Body of pancreas (tissue), 4 donors: Measurements from ENCODE around the gene DLG2. TPM values are rescaled to one million over a fixed set of nuclear protein-coding genes. Genes with fewer than 3 reads are reported as not detected.

ENCODE experiments used
- ATAC-seq: fragments of 150-250 bp; one replicate; pipeline ENCODE4 v1.9.1; 2016
- DNase-seq, 4 donors: peaks; one replicate each; pipeline ENCODE4 v3.0.0-alpha.2; 2019
- H3K27ac ChIP-seq, 4 donors: fragments of 200-600 bp; sonication (generic); 1 replicate in 3 of 4; 2 replicates in 1 of 4; pipeline versions ENCODE4 v1.5.1 to v1.6.1; 2016 to 2019; ENCODE audit warnings: mild to moderate bottlenecking in 1 of 4, mixed read lengths in 1 of 4, moderate library complexity in 1 of 4
- H3K27me3 ChIP-seq, 2 donors: fragments of 200-600 bp; sonication (generic); one replicate each; pipeline ENCODE4 v1.6.0; 2016; ENCODE audit warnings: mild to moderate bottlenecking in 1 of 2
- H3K36me3 ChIP-seq, 2 donors: fragments of 200-600 bp; sonication (generic); replicated peaks in 1 of 2; 2 replicates each; pipeline ENCODE4 v1.5.1; 2016; ENCODE audit warnings: low read depth in 2 of 2; ENCODE audit not compliant: insufficient read depth in 1 of 2
- H3K4me1 ChIP-seq: fragments of 200-600 bp; sonication (generic); one replicate; pipeline ENCODE4 v1.6.0; 2016
- H3K4me3 ChIP-seq, 2 donors: fragments of 200-600 bp; sonication (generic); 1 replicate in 1 of 2; 2 replicates in 1 of 2; pipeline ENCODE4 v1.5.1; 2016 to 2019
- H3K9me3 ChIP-seq, 3 donors: fragments of 200-600 bp; sonication (generic); 1 replicate in 2 of 3; 2 replicates in 1 of 3; pipeline ENCODE4 v1.5.1; 2016
- POLR2A ChIP-seq, 3 donors: fragments of 450-650 bp; IDR thresholded peaks; one replicate each; pipeline ENCODE4 v1.6.1; 2016; ENCODE audit warnings: antibody characterized with exemption in 3 of 3, mild to moderate bottlenecking in 2 of 3
- WGBS, 2 donors: methylation state at CpG; one replicate each; pipeline ENCODE4 v1.1.5; 2017; 5-methylcytosine and 5-hydroxymethylcytosine counted together
- intact Hi-C: fragments of 100-400 bp; cut with DNase I; formaldehyde crosslinking; loops from one replicate; pipeline ENCODE4 v1.15.1; 2023
- total RNA-seq, 2 donors: library from RNA; depleted of rRNA; stranded (reverse); fragments of >200 nt; gene quantifications; one replicate each; pipeline ENCODE4 v1.1.0, GENCODE V29; 2016
- TF ChIP-seq, protein P1 (sequence below), 7 experiments: fragments of 450-650 bp in 4 of 7; fragments of 200-600 bp in 3 of 7; sonication (generic) in 3 of 7; IDR thresholded peaks; one replicate each; pipeline ENCODE4 v1.5.1; 2016 to 2019; ENCODE audit warnings: antibody characterized with exemption in 7 of 7

DLG2 gene
- total RNA-seq, 2 donors from 2014 or later = 6.0 to 13.2 TPM

DNA sequence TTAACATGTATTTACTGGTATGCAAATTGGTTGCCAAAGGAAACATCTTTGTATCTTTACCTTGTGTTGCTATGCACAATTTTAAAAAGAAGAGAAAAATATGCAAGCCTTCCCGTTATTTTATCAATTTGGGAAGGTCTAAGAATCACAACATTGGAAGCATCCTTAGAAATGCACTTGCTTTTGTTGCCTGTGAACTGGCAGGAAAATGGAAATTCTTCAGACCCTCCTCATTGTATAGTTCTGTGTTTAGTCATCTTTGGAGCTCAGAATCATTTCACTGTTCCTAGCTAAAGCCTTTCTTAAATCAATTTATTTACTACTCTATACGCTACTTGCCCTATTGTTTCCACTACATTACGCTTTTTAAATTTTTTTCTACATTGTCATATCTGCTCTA is 574.5 kb downstream of the DLG2 start:
- Histone ChIP-seq H3K27me3 (no peaks in the 10 kb centered on the region), H3K4me3 (no peak overlapping the region), H3K9me3 (no peaks in the 10 kb centered on the region), H3K4me1 (no peaks in the 10 kb centered on the region), H3K36me3 (no peaks in the 10 kb centered on the region), H3K27ac (no peak overlapping the region)
- ATAC-seq (no peak), DNase-seq (no peak)
- intact Hi-C loops = no loop called here
- TF ChIP-seq, protein P1, sequence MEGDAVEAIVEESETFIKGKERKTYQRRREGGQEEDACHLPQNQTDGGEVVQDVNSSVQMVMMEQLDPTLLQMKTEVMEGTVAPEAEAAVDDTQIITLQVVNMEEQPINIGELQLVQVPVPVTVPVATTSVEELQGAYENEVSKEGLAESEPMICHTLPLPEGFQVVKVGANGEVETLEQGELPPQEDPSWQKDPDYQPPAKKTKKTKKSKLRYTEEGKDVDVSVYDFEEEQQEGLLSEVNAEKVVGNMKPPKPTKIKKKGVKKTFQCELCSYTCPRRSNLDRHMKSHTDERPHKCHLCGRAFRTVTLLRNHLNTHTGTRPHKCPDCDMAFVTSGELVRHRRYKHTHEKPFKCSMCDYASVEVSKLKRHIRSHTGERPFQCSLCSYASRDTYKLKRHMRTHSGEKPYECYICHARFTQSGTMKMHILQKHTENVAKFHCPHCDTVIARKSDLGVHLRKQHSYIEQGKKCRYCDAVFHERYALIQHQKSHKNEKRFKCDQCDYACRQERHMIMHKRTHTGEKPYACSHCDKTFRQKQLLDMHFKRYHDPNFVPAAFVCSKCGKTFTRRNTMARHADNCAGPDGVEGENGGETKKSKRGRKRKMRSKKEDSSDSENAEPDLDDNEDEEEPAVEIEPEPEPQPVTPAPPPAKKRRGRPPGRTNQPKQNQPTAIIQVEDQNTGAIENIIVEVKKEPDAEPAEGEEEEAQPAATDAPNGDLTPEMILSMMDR (IDR thresholded peaks at IDR 0.05) = no peak
- TF ChIP-seq POLR2A (IDR thresholded peaks at IDR 0.05) = no peak
- WGBS, 2 donors = 84 to 85% methylated on average over 3 of the region's 3 CpGs

DNA sequence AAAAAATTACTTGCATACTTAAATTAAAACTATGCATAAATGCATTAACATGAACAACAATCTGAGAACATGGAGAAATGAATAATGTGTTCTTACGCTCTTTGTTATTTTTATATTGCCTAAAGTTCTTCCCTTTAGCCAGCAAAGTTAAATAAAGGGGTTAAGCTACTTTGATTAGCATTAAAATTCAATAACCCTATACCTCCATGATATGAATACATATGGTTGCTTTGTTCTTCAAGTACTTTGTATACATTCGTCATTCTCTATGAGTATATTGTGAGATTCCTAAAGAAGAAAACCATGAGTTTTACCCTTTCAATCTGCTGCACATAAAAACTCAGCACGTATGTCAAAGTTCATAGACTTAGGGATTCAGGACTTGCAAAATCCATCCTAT is 578.3 kb downstream of the DLG2 start:
- Histone ChIP-seq H3K9me3 (no peaks in the 10 kb centered on the region), H3K27ac (no peak overlapping the region), H3K4me1 (no peaks in the 10 kb centered on the region), H3K27me3 (no peaks in the 10 kb centered on the region), H3K4me3 (no peak overlapping the region), H3K36me3 (no peaks in the 10 kb centered on the region)
- whole genome bisulfite sequencing, 2 donors = 78 to 85% methylated on average over 3 of the region's 3 CpGs
- ATAC-seq (no peak), DNase-seq (no peak)
- intact Hi-C loops = no loop called here
- no peak for TF ChIP-seq POLR2A (IDR thresholded peaks at IDR 0.05)
- TF ChIP-seq, protein P1 (IDR thresholded peaks at IDR 0.05) = no peak

DNA sequence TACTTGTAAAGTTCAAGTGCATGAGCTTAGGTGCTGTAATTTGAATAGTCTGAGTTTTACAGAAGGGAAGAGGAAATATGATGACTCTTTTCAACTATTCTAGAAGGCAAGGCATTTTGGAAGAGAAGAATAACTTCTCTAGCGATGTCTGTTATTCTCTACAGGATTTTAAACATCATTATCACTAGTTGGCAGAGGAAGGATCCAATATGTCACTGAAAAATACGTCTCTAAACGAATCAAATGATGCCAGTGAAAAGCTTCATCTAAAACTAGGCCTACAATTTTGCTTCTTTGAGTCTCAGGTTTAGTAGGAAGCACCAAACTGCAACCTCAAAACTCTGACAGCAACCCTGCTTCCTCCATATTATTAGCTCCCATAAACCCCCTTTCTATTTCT is 581.4 kb downstream of the DLG2 start:
- 64 to 81% methylated on average over 3 of the region's 3 CpGs for WGBS, 2 donors
- Histone ChIP-seq H3K4me3 (no peak overlapping the region), H3K36me3 (no peaks in the 10 kb centered on the region), H3K9me3 (no peaks in the 10 kb centered on the region), H3K4me1 (no peaks in the 10 kb centered on the region), H3K27ac (no peak overlapping the region), H3K27me3 (no peaks in the 10 kb centered on the region)
- ATAC-seq (no peak), DNase-seq (no peak)
- TF ChIP-seq, protein P1 (IDR thresholded peaks at IDR 0.05) = no peak
- TF ChIP-seq POLR2A (IDR thresholded peaks at IDR 0.05) = no peak
- intact Hi-C loops = no loop called here

DNA sequence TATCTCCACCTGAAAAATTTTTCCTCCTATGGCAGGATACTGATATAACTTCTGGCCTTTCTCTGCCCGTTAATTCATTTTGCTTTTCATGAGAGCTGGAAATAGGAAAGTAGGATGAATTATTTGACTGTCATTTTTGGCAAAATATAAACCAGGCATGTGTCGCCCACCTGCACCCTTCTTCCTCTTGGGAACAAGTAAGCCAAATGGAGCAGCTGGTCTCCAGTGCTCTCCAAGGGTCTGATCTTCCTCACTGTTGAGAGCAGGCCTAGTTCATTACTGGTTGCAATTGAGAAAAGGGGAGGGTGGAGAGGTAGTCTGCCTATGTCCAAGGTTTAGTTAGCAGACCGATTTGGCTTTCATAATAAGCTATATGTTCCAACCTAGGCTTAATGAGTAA is 582.2 kb downstream of the DLG2 start:
- H3K27me3 ChIP-seq = no peaks in the 10 kb centered on the region
- no peaks in the 10 kb centered on the region for H3K9me3 ChIP-seq
- DNase-seq = no peak
- no peak for ATAC-seq
- H3K27ac ChIP-seq = no peak overlapping the region
- H3K4me3 ChIP-seq = no peak overlapping the region
- TF ChIP-seq POLR2A (IDR thresholded peaks at IDR 0.05) = no peak
- TF ChIP-seq, protein P1 (IDR thresholded peaks at IDR 0.05) = no peak
- no peaks in the 10 kb centered on the region for H3K36me3 ChIP-seq
- H3K4me1 ChIP-seq = no peaks in the 10 kb centered on the region
- intact Hi-C loops = no loop called here
- 70 to 76% methylated on average over 3 of the region's 3 CpGs for WGBS, 2 donors

DNA sequence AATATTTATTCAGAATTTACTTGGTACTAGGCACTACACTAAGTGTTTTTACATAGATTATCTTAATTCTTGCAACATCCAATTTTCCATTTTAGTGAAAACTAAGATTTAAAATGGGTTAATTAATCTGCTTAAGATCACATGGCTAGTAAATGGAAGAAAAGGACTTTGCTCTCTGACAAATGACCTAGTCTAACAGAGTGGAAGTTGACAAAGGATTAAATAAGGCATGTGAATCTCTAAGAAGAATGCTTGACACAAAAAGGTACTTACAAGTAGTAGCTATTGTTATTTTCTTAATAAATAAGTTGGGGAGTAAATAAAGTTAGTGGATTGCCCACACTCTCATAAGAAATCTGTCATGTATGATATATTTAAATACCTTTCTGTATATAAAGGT is 584.8 kb downstream of the DLG2 start:
- Histone ChIP-seq H3K27ac (no peak overlapping the region), H3K27me3 (no peaks in the 10 kb centered on the region), H3K9me3 (no peaks in the 10 kb centered on the region), H3K4me3 (no peak overlapping the region), H3K4me1 (no peaks in the 10 kb centered on the region), H3K36me3 (no peaks in the 10 kb centered on the region)
- DNase-seq = no peak
- TF ChIP-seq POLR2A (IDR thresholded peaks at IDR 0.05) = no peak
- TF ChIP-seq, protein P1 (IDR thresholded peaks at IDR 0.05) = no peak
- intact Hi-C loops = no loop called here
- no peak for ATAC-seq
